Breast epithelium (tissue), 4 donors: ENCODE results near the gene PCP4L1. TPM values are rescaled to one million over a fixed set of nuclear protein-coding genes. Genes with fewer than 3 reads are reported as not detected.

ENCODE experiments used
- DNase-seq, 2 donors: peaks; one replicate each; pipeline ENCODE4 v3.0.0-alpha.2; 2019; ENCODE audit warnings: low spot score in 2 of 2
- H3K27ac ChIP-seq, 2 donors: fragments of 200-600 bp; sonication (generic) in 1 of 2; one replicate each; pipeline ENCODE4 v1.5.1; 2016 to 2019; ENCODE audit warnings: mild to moderate bottlenecking in 1 of 2
- H3K27me3 ChIP-seq, 2 donors: fragments of 200-600 bp; sonication (generic) in 1 of 2; one replicate each; pipeline versions ENCODE4 v1.5.1 to v1.6.0; 2017 to 2019; ENCODE audit warnings: control low read depth in 1 of 2, mild to moderate bottlenecking in 1 of 2
- H3K36me3 ChIP-seq: fragments of 200-600 bp; one replicate; pipeline ENCODE4 v1.5.1; 2019
- H3K4me1 ChIP-seq, 2 donors: fragments of 200-600 bp; sonication (generic); one replicate each; pipeline ENCODE4 v1.5.1; 2016 to 2019; ENCODE audit warnings: control low read depth in 1 of 2
- H3K4me3 ChIP-seq, 3 donors: fragments of 200-600 bp; sonication (generic); 1 replicate in 2 of 3; 2 replicates in 1 of 3; pipeline ENCODE4 v1.5.1; 2016 to 2019; ENCODE audit warnings: mild to moderate bottlenecking in 3 of 3, moderate library complexity in 2 of 3
- H3K9me3 ChIP-seq, 2 donors: fragments of 200-600 bp; sonication (generic) in 1 of 2; one replicate each; pipeline ENCODE4 v1.5.1; 2016 to 2019; ENCODE audit warnings: control low read depth in 1 of 2
- POLR2A ChIP-seq: fragments of 450-650 bp; IDR thresholded peaks from one replicate; pipeline ENCODE4 v1.6.1; 2016; ENCODE audit warnings: antibody characterized with exemption, mild to moderate bottlenecking, moderate library complexity
- POLR2AphosphoS5 ChIP-seq, 3 donors: sonication (generic); formaldehyde crosslinking; IDR thresholded peaks; one replicate each; pipeline ENCODE4 v1.6.1; 2017; ENCODE audit warnings: antibody characterized with exemption in 3 of 3
- intact Hi-C: fragments of 100-400 bp; cut with DNase I; formaldehyde crosslinking; loops from one replicate; pipeline ENCODE4 v1.15.1; 2023; ENCODE audit warnings: low total_unique reads
- total RNA-seq, 3 donors: library from RNA; depleted of rRNA; stranded (reverse); fragments of >200 nt; gene quantifications; one replicate each; pipeline ENCODE4 v1.1.0, GENCODE V29; 2016
- TF ChIP-seq, protein P1 (sequence below), 3 donors: fragments of 450-650 bp; IDR thresholded peaks; one replicate each; pipeline ENCODE4 v1.5.1; 2016 to 2017; ENCODE audit warnings: antibody characterized with exemption in 3 of 3, mild to moderate bottlenecking in 3 of 3, moderate library complexity in 3 of 3

The PCP4L1 gene
- total RNA-seq, 3 donors from 2014 or later: 0.32 to 2.0 (median 0.73) TPM

DNA sequence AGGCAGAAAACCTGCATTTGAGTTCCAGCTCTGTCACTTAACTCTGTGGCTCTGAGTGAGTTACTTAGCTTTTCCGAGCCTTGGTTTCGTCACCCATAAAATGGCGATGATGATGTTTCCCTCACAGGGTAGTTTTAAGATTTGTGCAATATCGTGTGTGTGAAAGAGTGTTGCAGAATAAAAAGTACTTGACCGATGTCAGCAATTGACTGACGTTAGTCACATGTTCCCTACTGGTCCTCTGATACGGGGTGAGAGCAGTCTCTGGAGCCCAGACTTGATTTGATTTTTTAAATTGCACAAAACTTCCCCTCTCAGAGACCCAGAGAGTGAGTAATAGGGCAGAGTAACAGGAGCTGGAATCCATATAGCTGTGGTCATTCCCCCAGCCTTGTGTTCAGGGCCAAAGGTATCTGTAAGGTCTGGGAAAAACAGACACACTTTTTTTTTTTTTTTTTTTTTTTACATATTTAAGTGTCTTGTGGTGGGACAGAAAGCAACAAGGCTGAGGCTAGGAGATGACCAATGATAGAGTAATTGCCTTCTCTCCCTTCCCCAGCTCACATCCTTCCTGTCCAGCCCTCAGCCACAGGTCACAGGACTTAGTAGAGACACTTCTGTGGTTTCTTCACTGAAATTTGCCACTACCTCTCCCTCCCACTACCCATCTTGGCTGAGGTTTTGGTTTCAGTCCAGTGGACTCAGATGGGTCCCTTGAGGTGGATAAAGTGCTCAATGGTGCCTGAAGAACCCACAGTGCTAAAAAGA is 41.4 kb upstream of the PCP4L1 start:
- no peaks in the 10 kb centered on the region for H3K27me3 ChIP-seq
- H3K4me3 ChIP-seq: peak overlapping the region in 2 of 3 donors; percentile 28 to 43
- peak overlapping the region; percentile 58 to 93 for H3K27ac ChIP-seq
- DNase-seq: no peak
- no peak for TF ChIP-seq POLR2AphosphoS5 (IDR thresholded peaks at IDR 0.05)
- TF ChIP-seq, protein P1, sequence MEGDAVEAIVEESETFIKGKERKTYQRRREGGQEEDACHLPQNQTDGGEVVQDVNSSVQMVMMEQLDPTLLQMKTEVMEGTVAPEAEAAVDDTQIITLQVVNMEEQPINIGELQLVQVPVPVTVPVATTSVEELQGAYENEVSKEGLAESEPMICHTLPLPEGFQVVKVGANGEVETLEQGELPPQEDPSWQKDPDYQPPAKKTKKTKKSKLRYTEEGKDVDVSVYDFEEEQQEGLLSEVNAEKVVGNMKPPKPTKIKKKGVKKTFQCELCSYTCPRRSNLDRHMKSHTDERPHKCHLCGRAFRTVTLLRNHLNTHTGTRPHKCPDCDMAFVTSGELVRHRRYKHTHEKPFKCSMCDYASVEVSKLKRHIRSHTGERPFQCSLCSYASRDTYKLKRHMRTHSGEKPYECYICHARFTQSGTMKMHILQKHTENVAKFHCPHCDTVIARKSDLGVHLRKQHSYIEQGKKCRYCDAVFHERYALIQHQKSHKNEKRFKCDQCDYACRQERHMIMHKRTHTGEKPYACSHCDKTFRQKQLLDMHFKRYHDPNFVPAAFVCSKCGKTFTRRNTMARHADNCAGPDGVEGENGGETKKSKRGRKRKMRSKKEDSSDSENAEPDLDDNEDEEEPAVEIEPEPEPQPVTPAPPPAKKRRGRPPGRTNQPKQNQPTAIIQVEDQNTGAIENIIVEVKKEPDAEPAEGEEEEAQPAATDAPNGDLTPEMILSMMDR (IDR thresholded peaks at IDR 0.05): no peak
- TF ChIP-seq POLR2A: no peak
- intact Hi-C loops: no loop called here
- H3K9me3 ChIP-seq: no peaks in the 10 kb centered on the region
- peaks cover 5% of the 10 kb centered on the region for H3K36me3 ChIP-seq
- H3K4me1 ChIP-seq: no peaks in the 10 kb centered on the region

GRCh38 chr1:161217831-161218230 is 40.7 kb upstream of the PCP4L1 start:
- TF ChIP-seq POLR2AphosphoS5 (IDR thresholded peaks at IDR 0.05) (no peak), POLR2A (no peak)
- TF ChIP-seq, protein P1 (IDR thresholded peaks at IDR 0.05): no peak
- Histone ChIP-seq H3K9me3 (no peaks in the 10 kb centered on the region), H3K4me1 (no peaks in the 10 kb centered on the region), H3K27me3 (no peaks in the 10 kb centered on the region), H3K4me3 (peak overlapping the region in 2 of 3 donors; percentile 19 to 28), H3K27ac (peak overlapping the region in 1 of 2 donors; percentile 93), H3K36me3 (peaks cover 5% of the 10 kb centered on the region)
- intact Hi-C loops: no loop called here
- no peak for DNase-seq

GRCh38 chr1:161218301-161219077 is 40.1 kb upstream of the PCP4L1 start:
- Histone ChIP-seq H3K27me3 (no peaks in the 10 kb centered on the region), H3K9me3 (no peaks in the 10 kb centered on the region), H3K27ac (peak overlapping the region in 1 of 2 donors; percentile 93), H3K4me3 (peak overlapping the region in 1 of 3 donors; percentile 28), H3K4me1 (no peaks in the 10 kb centered on the region), H3K36me3 (peaks cover 5% of the 10 kb centered on the region)
- TF ChIP-seq POLR2A (no peak), POLR2AphosphoS5 (IDR thresholded peaks at IDR 0.05) (no peak)
- TF ChIP-seq, protein P1 (IDR thresholded peaks at IDR 0.05): no peak
- DNase-seq: no peak
- intact Hi-C loops: no loop called here

GRCh38 chr1:161219078-161219892 is 39.3 kb upstream of the PCP4L1 start:
- DNase-seq: no peak
- Histone ChIP-seq H3K9me3 (no peaks in the 10 kb centered on the region), H3K27ac (no peak overlapping the region), H3K4me3 (no peak overlapping the region), H3K36me3 (no peaks in the 10 kb centered on the region), H3K4me1 (no peaks in the 10 kb centered on the region), H3K27me3 (no peaks in the 10 kb centered on the region)
- intact Hi-C loops: no loop called here
- TF ChIP-seq, protein P1 (IDR thresholded peaks at IDR 0.05): no peak
- TF ChIP-seq POLR2A (no peak), POLR2AphosphoS5 (IDR thresholded peaks at IDR 0.05) (no peak)
